HCT116 (cell line): ENCODE data around the gene SLC4A9. TPM values are rescaled to one million over a fixed set of nuclear protein-coding genes. Genes with fewer than 3 reads are reported as not detected.

Experiments
- ATAC-seq: fragments of 200-7000 bp; cut with Tn5 transposase; 2 replicates; pipeline ENCODE4 v1.9.1; 2020; ENCODE audit warnings: mild to moderate bottlenecking, moderate library complexity
- BruUV-seq: library from RNA; stranded (reverse); fragments of 400-500 nt; replicated peaks from 2 replicates; lab custom pipeline; 2021; lab: Mats Ljungman, UMichigan
- CTCF ChIA-PET: fragments of 300-600 bp; sonication (Branson Sonifier 250); formaldehyde crosslinking; loops from one replicate; lab custom pipeline; 2021; ENCODE audit warnings: antibody characterized with exemption; lab: Charles Lee
- POLR2A ChIA-PET: fragments of 300-600, 350-600 bp; sonication (Branson Sonifier 250); formaldehyde crosslinking; loops from one replicate; lab custom pipeline; 2021; ENCODE audit warnings: antibody characterized with exemption; lab: Charles Lee
- RAD21 ChIA-PET, 2 experiments: fragments of 300-600 bp; sonication (Branson Sonifier 250); formaldehyde crosslinking; loops; one replicate each; lab custom pipeline; 2023; ENCODE audit warnings: low total read pairs in 2 of 2; ENCODE audit not compliant: uncharacterized antibody in 2 of 2, unreplicated experiment in 2 of 2, low non-redundant PET in 1 of 2; lab: Charles Lee
- DNase-seq: peaks from one replicate; pipeline ENCODE4 v3.0.0-alpha.2; 2010; ENCODE audit warnings: low read depth, low spot score
- H2AFZ ChIP-seq: fragments of 200-600 bp; shearing (Covaris generic), sonication (generic); 2 replicates; pipeline ENCODE4 v1.6.1; 2017; ENCODE audit warnings: low read depth, mixed run types, mixed read lengths, antibody characterized with exemption, low read length; ENCODE audit not compliant: poor library complexity, severe bottlenecking
- H3K27ac ChIP-seq: 2 replicates; pipeline ENCODE4 v1.5.1; 2012; ENCODE audit warnings: low read depth, low read length
- H3K27me3 ChIP-seq: fragments of 200-600 bp; sonication (generic); 2 replicates; pipeline ENCODE4 v1.6.1; 2016; ENCODE audit warnings: mixed run types, low read length, mixed read lengths; ENCODE audit not compliant: insufficient read depth
- H3K36me3 ChIP-seq, 2 experiments: fragments of 200-500 bp in 1 of 2; fragments of 200-600 bp in 1 of 2; sonication (Bioruptor generic) in 1 of 2; sonication (generic) in 1 of 2; 2 replicates each; pipeline versions ENCODE4 v1.5.1 to v1.6.1; 2014 to 2016; ENCODE audit warnings: low read length in 2 of 2, inconsistent platforms in 1 of 2, mixed read lengths in 1 of 2, mixed run types in 1 of 2; ENCODE audit not compliant: insufficient read depth in 2 of 2, control insufficient read depth in 1 of 2
- H3K4me1 ChIP-seq, 2 experiments: fragments of 200-600 bp in 1 of 2; sonication (generic) in 1 of 2; 2 replicates each; pipeline versions ENCODE4 v1.5.1 to v1.6.1; 2012 to 2017; ENCODE audit warnings: low read length in 2 of 2, inconsistent platforms in 1 of 2, mild to moderate bottlenecking in 1 of 2, mixed read lengths in 1 of 2, mixed run types in 1 of 2, moderate library complexity in 1 of 2; ENCODE audit not compliant: insufficient read depth in 2 of 2, control insufficient read depth in 1 of 2
- H3K4me2 ChIP-seq: fragments of 200-600 bp; sonication (generic); 2 replicates; pipeline ENCODE4 v1.6.1; 2017; ENCODE audit warnings: mixed run types, low read length, mixed read lengths
- H3K4me3 ChIP-seq, 2 experiments: fragments of 200-600 bp in 1 of 2; sonication (generic) in 1 of 2; replicated peaks in 1 of 2; 2 replicates each; pipeline ENCODE4 v1.5.1; 2011 to 2016; ENCODE audit warnings: low read length in 2 of 2, control low read depth in 1 of 2, low read depth in 1 of 2, mild to moderate bottlenecking in 1 of 2, mixed read lengths in 1 of 2, mixed run types in 1 of 2
- H3K79me2 ChIP-seq: fragments of 200-600 bp; sonication (generic); 2 replicates; pipeline ENCODE4 v1.6.1; 2017; ENCODE audit warnings: mild to moderate bottlenecking, mixed run types, low read length, moderate library complexity, mixed read lengths; ENCODE audit not compliant: insufficient read depth
- H3K9ac ChIP-seq: fragments of 200-600 bp; sonication (generic); 2 replicates; pipeline ENCODE4 v1.6.1; 2016; ENCODE audit warnings: low read length, mixed read lengths
- H3K9me2 ChIP-seq: fragments of 200-600 bp; sonication (generic), shearing (Covaris generic); 2 replicates; pipeline ENCODE4 v1.6.1; 2017; ENCODE audit warnings: mixed run types, mild to moderate bottlenecking, moderate library complexity; ENCODE audit not compliant: insufficient read depth
- H3K9me3 ChIP-seq, 2 experiments: fragments of 200-500 bp in 1 of 2; fragments of 200-600 bp in 1 of 2; sonication (Bioruptor generic) in 1 of 2; sonication (generic) in 1 of 2; 2 replicates each; pipeline ENCODE4 v1.6.1; 2014 to 2017; ENCODE audit warnings: low read length in 2 of 2, mixed read lengths in 2 of 2, inconsistent platforms in 1 of 2, low read depth in 1 of 2, mild to moderate bottlenecking in 1 of 2, mixed run types in 1 of 2, moderate library complexity in 1 of 2; ENCODE audit not compliant: control insufficient read depth in 1 of 2, insufficient read depth in 1 of 2
- H4K20me1 ChIP-seq: fragments of 200-600 bp; sonication (generic), shearing (Covaris generic); 2 replicates; pipeline ENCODE4 v1.6.1; 2017; ENCODE audit warnings: mixed run types, mild to moderate bottlenecking, moderate library complexity; ENCODE audit not compliant: insufficient read depth
- ATF3 ChIP-seq: IDR thresholded peaks from 2 replicates; pipeline ENCODE4 v1.6.1; 2012
- EGR1 ChIP-seq: IDR thresholded peaks from 2 replicates; pipeline ENCODE4 v1.6.1; 2012; ENCODE audit warnings: low read depth
- EZH2 ChIP-seq: fragments of 200-600 bp; sonication (generic); IDR thresholded peaks from 2 replicates; pipeline ENCODE4 v1.6.1; 2017; ENCODE audit warnings: antibody characterized with exemption, mixed run types
- EZH2phosphoT487 ChIP-seq: fragments of 200-600 bp; IDR thresholded peaks from 2 replicates; pipeline ENCODE4 v1.6.1; 2018; ENCODE audit warnings: antibody characterized with exemption, borderline replicate concordance
- SIN3A ChIP-seq: IDR thresholded peaks from 2 replicates; pipeline ENCODE4 v1.6.1; 2012; ENCODE audit warnings: low read depth
- SP1 ChIP-seq: IDR thresholded peaks from 2 replicates; pipeline ENCODE4 v1.6.1; 2012; ENCODE audit warnings: low read depth
- SRF ChIP-seq: IDR thresholded peaks from 2 replicates; pipeline ENCODE4 v1.6.1; 2012; ENCODE audit warnings: low read depth
- ZBTB33 ChIP-seq: IDR thresholded peaks from 2 replicates; pipeline ENCODE4 v1.6.1; 2011; ENCODE audit warnings: mild to moderate bottlenecking, low read length, moderate library complexity; ENCODE audit not compliant: insufficient replicate concordance; ENCODE audit errors: extremely low read depth
- intact Hi-C: fragments of 100-400 bp; cut with micrococcal nuclease; formaldehyde crosslinking; loops from 2 replicates; pipeline ENCODE4 v1.10.0; 2022
- total RNA-seq: library from RNA; stranded (reverse); gene quantifications from one replicate; pipeline ENCODE4 v1.2.1, GENCODE V29; 2021; ENCODE audit not compliant: unreplicated experiment

Gene SLC4A9
- total RNA-seq, 1 experiment from 2014 or later: 0.49 TPM

- Histone ChIP-seq H4K20me1 (no peaks in the 10 kb centered on the region), H3K4me2 (no peak overlapping the region), H3K79me2 (no peaks in the 10 kb centered on the region), H3K4me3 (no peak overlapping the region), H3K27me3 (no peaks in the 10 kb centered on the region), H3K27ac (no peak overlapping the region), H3K9me3 (no peaks in the 10 kb centered on the region), H3K9me2 (no peaks in the 10 kb centered on the region), H2AFZ (no peak overlapping the region), H3K4me1 (peaks cover 4 to 7% of the 10 kb centered on the region in 2 experiments), H3K36me3 (peaks cover 0 to 14% of the 10 kb centered on the region in 2 experiments; a peak in 1 of 4 replicates), H3K9ac (no peak overlapping the region)
- no TSS peak for BruUV-seq
- intact Hi-C loops: no loop called here
- DNase-seq (no peak), ATAC-seq (no peak)
- ChIA-PET CTCF (no interaction called here), POLR2A (no interaction called here), RAD21 (no interaction called here)
- no peak for TF ChIP-seq SP1
- no peak for TF ChIP-seq EGR1
- no peak for TF ChIP-seq EZH2phosphoT487
- no peak for TF ChIP-seq SIN3A
- TF ChIP-seq ATF3: no peak
- TF ChIP-seq ZBTB33: no peak
- TF ChIP-seq EZH2: no peak
- no peak for TF ChIP-seq SRF
These were observed 20.4 kb upstream of the SLC4A9 start for GRCh38 chr5:140339636-140340035.
